SKM-1 (cell line): Measurements from ENCODE around the gene GNG4.
A peak's percentile ranks its signal among the peaks of the same experiment; 100 is the strongest.
"Not testable (repeated sequence)": the region's sequence is repeated elsewhere in the genome, so short reads cannot be mapped to it uniquely, and the experiment has no call there.

ENCODE experiments used
- DNase-seq: peaks from one replicate; lab custom pipeline; 2025; ENCODE audit not compliant: unreplicated experiment; lab: John Stamatoyannopoulos, UW

GNG4 gene

DNA sequence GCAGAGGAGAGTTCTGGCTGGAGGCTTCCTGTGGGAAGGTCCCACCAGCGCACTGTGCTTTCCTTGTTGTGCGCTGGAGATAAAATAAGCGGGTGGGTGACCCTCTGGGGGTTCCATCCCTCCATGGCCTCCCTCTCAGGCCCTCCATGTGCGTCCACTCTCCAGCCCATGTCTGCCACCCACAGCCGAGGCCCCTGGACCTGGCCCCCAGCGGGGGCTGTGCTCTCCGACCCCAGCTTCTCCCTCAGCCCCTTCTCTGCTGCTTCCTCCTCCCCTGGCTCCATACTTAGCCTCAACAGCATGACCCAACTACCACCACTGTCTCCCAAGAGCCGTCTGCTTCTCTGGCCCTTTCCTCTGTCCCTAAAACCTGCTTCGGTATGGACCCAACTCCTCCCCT is 61.4 kb downstream of the GNG4 start:
- no peak for DNase-seq

GRCh38 chr1:235586992-235587391 is 62.6 kb downstream of the GNG4 start:
- DNase-seq, result no peak

- no peak for DNase-seq
Measured at GRCh38 chr1:235586413-235586812, 63.2 kb downstream of the GNG4 start.

GRCh38 chr1:235584973-235585372 is 64.6 kb downstream of the GNG4 start:
- DNase-seq, result no peak

GRCh38 chr1:235583511-235584001 is 66.0 kb downstream of the GNG4 start:
- DNase-seq, result no peak

- no peak for DNase-seq
Measured at GRCh38 chr1:235582130-235582529, 67.5 kb downstream of the GNG4 start.

GRCh38 chr1:235579891-235580290 is 69.7 kb downstream of the GNG4 start:
- no peak for DNase-seq

DNA sequence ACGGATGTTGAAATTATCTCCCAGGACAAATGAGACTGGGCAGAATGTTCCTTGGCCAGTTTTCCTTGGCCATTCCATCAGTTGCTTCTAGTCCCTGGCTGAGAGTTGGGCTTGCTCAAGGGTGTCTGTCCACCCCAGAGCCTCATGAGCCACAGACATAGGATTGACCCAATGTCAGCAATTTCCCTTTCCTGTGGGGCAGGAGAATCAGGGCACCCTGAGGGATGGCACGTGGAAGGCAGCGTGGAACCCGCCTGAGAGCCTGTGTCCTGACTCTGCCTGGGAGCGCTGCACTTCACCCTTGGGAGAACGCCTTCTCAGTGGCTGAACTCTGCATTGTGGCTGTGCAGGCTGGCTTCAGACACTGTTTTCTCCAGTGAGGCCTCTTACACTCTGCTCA is 74.0 kb downstream of the GNG4 start:
- DNase-seq, result no peak

DNA sequence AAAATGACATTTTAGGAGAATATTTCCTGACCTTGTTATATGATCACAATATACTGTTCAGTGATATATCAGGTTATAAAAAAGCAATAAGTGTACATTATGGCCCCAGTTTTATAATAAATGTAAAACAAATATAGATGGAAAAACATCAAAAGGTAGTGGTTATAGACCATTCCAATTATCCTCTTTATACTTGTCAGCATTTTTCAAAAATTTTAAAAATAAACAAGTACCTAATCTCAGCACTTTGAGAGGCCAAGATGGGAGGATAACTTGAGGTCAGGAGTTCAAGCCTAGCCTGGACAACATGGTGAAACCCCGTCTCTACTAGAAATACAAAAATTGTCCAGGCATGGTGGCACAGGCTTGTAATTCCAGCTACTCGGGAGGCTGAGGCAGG is 75.7 kb downstream of the GNG4 start:
- DNase-seq, result no peak

DNA sequence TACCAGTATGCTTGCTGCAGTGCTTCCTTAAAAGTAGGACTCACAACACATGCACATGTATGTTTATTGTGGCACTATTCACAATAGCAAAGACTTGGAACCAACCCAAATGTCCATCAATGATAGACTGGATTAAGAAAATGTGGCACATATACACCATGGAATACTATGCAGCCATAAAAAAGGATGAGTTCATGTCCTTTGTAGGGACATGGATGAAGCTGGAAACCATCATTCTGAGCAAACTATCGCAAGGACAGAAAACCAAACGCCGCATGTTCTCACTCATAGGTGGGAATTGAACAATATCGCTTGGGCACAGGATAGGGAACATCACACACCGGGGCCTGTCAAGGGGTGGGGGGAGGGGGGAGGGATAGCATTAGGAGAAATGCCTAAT is 76.6 kb downstream of the GNG4 start:
- not testable (repeated sequence) for DNase-seq

DNA sequence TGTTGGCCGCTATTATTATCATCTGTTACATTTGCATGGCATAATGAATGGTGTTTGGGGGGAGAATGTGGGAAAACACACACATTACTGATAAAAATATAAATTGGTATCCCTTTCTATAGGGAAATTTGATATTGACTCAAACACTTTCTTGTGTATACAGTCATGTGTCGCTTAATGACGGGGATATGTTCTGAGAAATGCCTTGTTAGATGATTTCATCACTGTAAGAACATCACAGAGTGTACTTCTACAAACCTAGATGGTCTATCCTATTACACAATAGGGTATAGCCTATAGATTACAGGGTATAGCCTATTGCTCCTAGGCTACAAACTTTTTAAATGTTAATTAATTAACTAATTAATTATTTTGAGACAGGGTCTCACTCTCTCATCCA is 78.1 kb downstream of the GNG4 start:
- no peak for DNase-seq

DNA sequence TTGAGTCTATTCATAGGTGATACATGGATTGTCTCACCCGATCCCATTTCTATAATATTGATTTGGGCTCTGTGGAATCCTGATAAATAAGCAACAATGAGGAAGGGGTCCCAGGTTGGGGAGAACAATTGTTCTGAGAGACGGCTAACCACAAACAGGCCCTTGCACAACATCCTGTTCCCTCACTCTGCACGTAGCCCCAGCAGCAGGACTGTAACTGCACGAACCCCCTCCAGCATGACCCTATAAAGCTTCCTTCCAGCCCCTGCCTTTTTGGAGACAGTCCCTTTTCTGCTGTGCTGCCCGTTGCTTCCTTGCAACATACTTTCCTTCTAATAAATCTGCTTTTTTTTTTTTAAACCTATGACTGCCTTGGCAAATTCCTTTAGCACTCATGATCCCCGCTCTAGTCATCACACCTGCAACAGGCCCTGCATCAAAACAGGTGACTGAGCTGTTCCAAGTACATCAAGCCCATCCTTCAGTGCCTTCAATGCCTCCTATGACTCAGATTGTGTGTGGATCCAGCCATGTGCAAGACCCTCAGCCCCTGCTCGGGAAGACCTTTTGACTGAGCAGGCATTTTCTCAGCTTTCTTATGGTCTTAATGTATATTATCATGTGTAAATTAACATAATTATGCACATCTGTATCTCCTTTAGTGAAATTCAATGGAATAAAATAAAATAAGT is 81.6 kb downstream of the GNG4 start:
- peak; percentile 69 for DNase-seq

DNA sequence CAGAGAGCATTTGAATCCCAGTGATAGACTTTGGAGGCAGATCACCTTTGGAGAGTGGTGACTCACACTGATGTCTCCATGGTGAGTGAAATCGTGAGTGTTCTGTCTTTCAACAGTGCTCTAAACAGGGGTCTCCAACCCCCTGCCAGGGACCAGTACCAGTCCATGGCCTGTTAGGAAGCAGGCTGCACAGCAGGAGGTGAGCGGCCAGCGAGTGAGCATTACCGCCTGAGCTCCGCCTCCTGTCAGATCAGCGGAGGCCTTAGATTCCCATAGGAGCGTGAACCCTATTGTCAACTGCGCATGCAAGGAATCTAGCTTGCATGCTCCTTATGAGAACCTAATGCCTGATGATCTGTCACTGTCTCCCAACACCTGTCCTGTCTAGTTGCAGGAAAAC is 83.5 kb downstream of the GNG4 start:
- DNase-seq, result no peak

DNA sequence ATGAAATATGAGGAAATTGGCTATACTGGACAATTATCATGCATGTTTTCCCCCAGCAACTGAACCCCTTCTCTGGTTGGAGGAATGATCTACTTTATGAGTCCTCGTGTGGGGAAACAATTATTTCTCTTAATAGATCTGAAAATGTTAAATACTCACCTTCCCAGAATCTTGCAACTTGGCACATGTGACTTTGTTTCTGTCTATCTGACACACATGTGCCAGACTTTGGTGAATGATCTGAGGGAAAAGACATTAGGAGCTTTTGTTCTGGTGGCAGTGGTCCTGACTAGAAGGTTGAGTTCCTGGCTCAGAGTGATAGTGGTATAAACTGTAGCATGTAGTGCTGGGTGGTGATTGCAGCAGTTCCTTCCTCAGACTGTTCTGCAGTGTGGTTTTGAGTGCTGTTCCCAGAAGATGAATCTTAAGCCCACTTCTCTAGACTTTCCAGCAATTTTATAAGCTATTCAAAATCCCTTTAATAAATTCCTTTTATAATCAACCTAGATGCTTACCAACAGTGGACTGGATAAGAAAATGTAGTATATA is 86.0 kb downstream of the GNG4 start:
- DNase-seq, result peak; percentile 48

DNA sequence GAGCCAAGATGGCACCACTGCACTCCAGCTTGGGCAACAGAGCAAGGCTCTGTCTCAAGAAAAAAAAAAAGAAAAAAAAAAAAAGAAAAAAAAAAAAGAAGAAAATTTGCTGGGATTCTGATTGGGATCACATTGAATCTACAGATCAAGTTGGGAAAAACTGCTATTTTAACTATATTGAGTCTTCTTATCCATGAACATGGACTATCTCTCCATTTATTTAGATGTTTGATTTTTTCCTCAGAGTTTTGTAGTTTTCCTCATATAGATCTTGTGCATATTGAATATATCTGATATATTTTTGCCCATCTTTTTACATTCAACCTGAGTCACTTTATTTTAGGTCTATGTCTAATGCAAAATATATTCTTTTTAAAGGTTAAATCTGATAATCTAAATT is 87.0 kb downstream of the GNG4 start:
- no peak for DNase-seq

- no peak for DNase-seq
Measured at GRCh38 chr1:235558621-235559169, 90.9 kb downstream of the GNG4 start.

DNA sequence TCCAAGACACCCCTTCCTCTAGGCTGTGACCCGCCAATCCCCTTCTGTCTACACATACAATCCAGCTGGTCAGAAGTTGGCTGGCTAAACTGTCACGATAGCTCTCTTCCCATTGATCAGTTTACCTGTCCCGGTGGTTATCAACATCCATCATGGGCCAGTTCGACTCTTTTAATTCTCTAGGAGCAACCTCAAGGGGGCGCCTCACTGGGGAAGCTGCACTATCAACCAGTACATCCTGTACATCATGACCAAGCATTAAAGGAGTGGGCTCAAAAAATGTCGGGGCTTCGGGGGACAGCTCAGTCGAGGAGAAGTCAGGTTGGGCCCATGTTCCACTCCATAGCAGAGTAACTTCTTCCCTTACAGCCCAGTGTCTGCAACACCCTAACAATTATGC is 92.1 kb downstream of the GNG4 start:
- no peak for DNase-seq

DNA sequence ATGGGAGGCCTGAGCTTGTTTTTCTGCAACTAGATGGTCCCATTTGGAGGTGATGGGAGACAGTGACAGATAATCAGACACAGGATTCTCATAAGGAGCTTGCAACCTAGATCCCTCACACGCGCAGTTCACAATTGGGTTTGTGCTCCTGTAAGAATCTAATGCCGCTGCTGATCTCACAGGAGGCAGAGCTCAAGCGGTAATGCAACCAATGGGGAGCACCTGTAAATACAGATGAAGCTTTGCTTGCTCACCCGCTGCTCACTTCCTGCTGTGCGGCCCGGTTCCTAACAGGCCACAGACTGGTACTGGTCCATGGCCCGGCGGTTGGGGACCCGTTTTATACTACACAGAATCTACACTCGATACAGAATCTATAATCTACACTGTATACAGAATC is 92.8 kb downstream of the GNG4 start:
- no peak for DNase-seq

DNA sequence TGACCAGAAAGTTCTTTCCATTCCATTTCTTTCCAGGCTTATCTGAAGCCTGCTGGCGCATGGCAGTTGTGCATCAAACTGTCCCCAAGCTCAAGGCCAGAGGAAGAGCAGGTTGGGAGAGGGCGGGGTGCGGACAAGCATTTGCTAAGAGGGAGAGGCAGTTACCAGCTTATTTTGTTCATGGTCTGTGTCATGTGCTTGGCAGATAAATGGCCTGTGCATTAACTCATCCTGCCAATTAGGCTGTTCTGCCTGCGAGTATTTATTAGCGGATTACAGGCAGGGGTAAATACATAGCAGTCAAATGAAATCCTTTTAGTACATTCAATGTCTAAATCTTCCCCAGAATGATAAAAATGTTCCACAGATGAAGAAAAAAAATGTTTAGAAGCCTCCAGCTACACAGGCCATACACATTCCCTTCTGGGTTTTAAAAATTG is 96.5 kb downstream of the GNG4 start:
- no peak for DNase-seq

DNA sequence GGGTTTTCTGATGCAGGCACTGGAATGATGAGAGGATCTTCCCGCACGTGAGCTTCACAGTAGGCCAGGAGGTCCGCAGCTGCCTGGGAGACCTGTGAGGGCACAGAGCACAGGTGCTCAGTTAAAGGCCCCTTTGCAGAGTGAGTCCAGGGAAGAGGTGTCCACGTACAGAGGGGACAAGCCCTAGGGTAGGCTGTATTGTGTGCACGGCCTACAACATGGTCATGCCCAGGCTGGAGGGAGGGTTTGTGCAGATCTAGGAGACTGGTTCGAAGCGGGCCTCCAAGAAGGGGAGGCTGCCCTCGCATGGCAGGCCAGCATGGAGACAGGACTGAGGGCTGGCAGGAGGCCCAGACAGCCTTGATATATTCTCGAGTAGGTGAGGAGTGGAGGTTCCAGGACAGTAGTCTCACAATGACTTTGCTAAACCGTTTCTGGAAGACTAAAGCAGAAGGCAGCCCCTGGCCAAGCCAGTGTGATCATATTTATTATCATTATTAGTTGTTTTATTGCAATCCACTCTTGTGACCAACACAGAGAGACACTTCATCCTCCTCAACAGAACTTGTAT is 97.4 kb downstream of the GNG4 start:
- DNase-seq, result no peak

- no peak for DNase-seq
Measured at GRCh38 chr1:235549351-235550139, 100.0 kb downstream of the GNG4 start.
